HG03442 (cell line): ENCODE data around the gene LRRC9.

Experiments used
- ATAC-seq: cut with Tn5 transposase; IDR thresholded peaks from one replicate; pipeline ENCODE4 v1.9.1; 2021; ENCODE audit warnings: mild to moderate bottlenecking, moderate library complexity; ENCODE audit not compliant: unreplicated experiment

LRRC9 gene

DNA sequence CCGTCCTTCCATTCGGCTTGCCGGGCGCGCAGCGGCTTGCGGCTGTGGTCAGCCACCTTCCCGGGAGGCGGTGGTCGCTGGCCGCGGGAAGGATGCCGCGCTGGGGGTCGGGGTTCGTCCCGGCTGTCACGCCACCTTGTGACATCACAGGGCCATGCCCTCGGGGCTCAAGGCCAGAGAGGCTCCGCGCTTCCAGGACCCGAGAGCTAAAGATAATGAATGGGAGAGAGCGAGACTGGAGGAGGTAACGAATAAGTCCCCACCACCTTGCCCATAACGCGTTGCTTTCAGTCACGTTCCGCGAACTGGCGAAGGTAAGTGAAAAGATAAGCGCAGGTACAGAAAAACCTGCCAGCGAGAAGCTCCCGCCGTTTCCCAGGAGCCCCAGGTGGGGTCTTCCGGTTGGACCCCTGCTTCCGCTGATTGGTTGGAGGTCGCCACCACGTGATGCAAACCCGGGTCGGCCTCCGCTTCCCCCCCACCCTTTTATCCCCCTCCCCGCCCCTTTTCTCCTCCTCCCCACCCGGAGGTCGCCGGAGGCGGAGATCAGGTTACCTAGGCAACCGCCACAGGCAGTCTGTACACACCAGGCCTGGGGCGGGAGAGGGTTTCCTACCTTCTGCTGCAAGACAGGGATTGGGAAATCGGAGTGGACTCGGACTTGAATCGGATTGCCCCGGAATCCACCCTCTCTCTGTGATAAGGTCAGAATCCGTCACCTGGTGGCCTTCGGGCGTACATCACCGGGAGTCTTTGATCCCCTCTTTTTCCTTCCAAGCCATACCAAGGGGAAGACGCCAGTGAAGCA, at the start of gene LRRC9:
Gene LRRC9, plus strand, starts transcription at position 575 of the 808 bp plus-strand sequence.
- peak; percentile 14 for ATAC-seq

DNA sequence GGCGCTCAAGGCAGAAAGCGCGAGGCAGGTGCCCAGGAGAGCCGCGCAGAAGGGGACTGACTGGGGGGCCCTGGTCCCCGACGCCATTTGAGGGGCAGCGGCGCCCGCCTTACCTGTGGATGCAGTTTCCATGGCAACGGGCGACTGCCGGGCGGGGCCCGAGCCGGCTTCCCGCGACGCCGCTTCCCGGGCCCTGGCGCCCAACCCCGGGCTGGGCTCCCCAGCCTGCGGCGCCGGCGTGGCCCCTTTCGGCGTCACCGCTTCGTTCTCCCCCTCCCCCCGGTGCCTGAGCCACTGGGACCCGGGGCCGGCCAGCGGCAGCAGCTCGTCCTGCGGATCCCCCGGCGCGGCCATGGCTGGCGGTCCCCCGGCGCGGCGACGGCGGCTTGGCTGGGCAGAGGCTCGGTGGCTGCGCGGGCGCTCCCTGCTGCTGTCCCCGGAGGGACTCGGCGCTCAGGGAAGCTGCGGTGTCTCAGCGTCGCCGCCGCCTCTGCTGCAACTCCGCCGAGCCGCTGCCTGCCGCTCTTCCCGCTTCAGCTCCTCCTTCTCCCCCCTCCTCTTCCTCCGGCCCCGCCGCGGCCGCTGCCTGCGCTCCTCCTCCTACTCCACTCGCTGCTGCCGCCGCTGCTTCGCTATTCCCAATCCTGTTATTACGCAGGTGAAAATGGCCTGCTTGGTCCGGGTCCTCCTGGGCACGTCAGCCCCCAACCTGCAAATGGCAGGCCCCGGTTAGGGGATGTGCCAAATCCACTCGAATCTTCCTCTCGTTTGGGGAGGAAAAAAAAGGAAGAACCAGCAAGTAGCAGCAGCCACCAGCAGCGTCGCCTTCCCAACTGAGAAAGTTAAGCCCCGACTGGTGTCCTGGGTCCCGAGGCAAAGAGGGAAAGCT, 49.4 kb upstream of the LRRC9 start, which contains the start of gene RTN1:
Gene RTN1, minus strand, starts transcription at position 500 of the 889 bp plus-strand sequence. Its CDS starts 146 bp downstream, at position 354.
- ATAC-seq, result peak; percentile 70

- ATAC-seq, result peak; percentile 7
These were observed 48.8 kb upstream of the LRRC9 start for GRCh38 chr14:59871166-59871495.

DNA sequence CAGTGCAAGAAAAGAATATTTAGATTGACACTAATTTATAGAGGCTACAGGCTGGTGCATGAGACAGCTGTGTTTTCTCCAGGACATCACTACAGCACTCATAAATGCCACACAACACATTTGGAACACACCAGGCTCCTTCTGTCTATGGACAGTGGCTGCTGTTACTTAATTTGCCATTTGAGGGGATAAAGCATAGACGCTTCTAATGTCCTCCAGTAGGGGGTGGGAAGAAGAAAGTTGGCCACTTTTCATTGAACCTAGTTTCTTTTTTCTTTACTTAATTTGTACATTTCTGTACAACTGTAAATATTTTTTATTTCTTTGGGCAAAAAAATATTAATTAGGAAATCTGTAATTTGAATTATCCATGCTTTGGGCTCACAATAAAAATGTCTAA, 37.0 kb upstream of the LRRC9 start:
- no peak for ATAC-seq

GRCh38 chr14:59890676-59891075, 29.3 kb upstream of the LRRC9 start:
- ATAC-seq, result no peak

DNA sequence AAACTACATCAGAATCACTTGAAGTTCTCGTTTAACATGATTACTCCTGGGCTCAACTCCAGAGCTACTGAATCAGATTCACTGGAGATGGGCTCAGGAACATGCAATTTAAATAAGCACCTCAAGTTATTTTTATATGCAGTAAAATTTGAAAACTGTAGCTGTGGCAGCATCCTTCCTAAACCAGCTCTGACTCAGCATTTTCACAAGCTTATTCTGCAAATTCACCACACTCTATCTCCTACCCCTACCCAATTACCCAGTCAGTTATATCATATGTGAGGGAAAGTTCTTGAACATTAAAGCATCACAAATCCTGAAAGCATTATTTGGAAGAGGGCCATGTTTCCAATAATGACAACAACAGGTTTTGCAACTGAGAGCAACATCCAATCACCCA, 24.2 kb upstream of the LRRC9 start:
- ATAC-seq, result no peak

- ATAC-seq, result peak; percentile 63
These were observed 22.1 kb upstream of the LRRC9 start for GRCh38 chr14:59897757-59898383.

DNA sequence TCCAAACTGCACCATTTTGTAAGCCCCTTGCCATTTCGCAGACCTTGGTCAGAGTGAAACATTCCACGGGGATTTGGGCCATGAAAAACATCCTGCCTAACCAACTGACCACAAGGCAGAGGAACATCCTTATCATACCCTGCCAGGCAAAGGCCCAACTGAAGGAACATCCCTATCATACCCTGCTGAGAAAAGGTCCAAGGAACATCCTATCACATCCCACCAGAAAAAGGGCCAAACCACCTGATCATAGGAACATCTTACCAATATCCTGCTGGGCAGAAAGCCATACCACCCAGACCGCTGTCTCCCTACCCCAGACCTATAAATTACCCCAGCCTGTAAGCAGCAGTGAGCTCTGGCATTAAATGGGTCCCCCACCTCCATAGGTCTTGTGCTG, 19.4 kb upstream of the LRRC9 start:
- no peak for ATAC-seq

DNA sequence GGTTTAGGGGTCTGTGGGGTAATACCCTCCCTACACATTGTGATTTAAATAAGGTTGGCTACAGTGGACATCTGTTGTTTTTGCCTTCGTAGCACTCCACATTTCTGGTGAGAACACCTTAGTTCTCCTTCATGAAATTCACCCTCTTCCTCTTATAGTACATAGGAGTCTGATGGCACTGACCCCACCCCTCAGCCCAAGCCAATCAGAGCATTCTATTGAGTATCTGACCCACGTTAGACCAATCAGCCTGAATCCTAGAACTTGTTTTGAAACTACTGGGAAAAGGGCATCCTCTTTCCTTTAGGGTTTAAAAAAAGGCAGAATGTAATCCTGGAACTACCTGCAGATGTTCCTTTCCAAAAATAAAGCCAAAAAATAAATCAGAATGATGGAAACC, 15.8 kb upstream of the LRRC9 start:
- ATAC-seq, result no peak

- ATAC-seq, result no peak
These were observed 14.8 kb upstream of the LRRC9 start for GRCh38 chr14:59905188-59905587.

DNA sequence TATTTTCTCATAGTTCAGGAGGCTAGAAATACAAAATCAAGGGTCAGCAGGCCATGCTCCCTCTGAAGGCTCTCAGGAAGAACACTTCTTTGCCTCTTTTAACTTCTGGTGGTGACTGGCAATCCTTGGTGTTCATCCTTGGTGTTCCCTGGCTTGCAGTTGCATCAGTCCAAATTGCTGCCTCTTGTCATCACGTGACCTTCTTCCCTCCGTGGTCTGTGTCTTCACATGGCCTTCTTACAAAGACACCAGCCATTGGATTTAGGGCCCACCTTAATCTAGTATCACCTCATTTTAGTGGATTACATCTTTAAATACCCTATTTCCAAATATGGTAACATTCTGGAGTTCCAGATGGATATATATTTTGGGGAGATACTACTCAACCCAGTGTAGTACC, 7.5 kb upstream of the LRRC9 start:
- ATAC-seq, result no peak

GRCh38 chr14:59913187-59913586, 6.8 kb upstream of the LRRC9 start:
- no peak for ATAC-seq

- peak; percentile 69 for ATAC-seq
These were observed 947 bp upstream of the LRRC9 start for GRCh38 chr14:59918824-59919569.

DNA sequence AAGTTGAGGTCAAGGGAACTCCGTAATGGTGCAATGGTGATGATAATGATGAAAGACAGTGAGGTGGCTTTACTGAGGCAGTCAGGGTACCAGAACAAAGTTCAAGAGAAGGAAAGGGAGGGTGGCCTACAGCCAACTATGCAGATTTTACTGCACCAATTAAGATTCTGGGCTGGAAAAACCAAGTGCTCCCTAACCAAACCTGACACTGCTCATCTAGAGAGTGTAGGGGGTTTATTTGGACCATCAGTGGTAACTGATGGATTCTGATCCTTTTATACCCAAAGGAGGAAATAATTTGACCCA, 387 bp downstream of the LRRC9 start:
- ATAC-seq, result no peak

- ATAC-seq, result no peak
These were observed 5.9 kb downstream of the LRRC9 start for GRCh38 chr14:59925797-59926196.

DNA sequence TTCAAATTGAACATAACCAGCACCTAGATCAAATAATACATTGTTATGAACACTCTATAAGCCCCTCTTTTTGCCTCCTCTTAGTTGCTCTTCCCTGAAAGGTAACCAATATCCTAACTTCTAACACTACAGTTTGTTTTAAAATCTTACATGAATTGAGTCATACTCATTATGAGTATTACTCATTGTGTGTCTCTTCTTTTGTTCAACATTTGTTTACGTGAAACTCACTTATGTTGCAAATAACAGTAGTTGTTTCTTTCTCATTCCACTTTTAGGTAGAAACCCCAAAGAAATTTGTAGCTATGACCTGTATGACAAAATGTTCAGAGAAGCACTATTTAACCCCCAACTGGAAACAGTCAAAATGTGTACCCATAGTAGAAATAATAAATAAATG, 6.6 kb downstream of the LRRC9 start:
- ATAC-seq, result peak; percentile 60

DNA sequence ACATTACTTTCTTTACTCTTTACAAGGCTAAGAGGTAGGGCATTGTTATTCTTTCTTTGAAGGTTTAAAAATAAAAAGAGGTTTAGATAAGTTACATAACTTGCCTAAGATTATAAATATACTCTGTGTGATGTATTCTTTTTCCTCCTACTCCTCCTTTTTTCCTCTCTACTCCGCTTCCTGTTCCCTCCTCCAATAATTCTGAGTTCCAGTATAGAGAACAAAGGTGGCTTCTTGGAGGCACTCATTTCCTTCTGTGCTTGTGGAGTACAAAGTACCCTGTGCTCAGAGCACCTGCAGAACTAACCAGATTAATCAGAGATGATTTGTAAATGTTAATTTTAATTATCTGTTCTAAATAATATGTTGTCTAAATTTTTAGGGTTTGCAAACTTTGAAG, 11.3 kb downstream of the LRRC9 start:
- no peak for ATAC-seq

- no peak for ATAC-seq
These were observed 16.2 kb downstream of the LRRC9 start for GRCh38 chr14:59936145-59936544.

GRCh38 chr14:59939828-59940227, 19.9 kb downstream of the LRRC9 start:
- peak; percentile 90 for ATAC-seq

- peak; percentile 39 for ATAC-seq
These were observed 22.4 kb downstream of the LRRC9 start for GRCh38 chr14:59942296-59942862.

- no peak for ATAC-seq
These were observed 25.0 kb downstream of the LRRC9 start for GRCh38 chr14:59944909-59945308.
